HT1080 (cell line): ENCODE data around the gene BLACAT1. TPM values are rescaled to one million over a fixed set of nuclear protein-coding genes. Genes with fewer than 3 reads are reported as not detected.
"Not testable (repeated sequence)": the region's sequence is repeated elsewhere in the genome, so short reads cannot be mapped to it uniquely, and the experiment has no call there.

Experiments
- DNase-seq: peaks from one replicate; pipeline ENCODE4 v3.0.0-alpha.2; 2015; ENCODE audit warnings: low read depth
- total RNA-seq: library from RNA; depleted of rRNA; stranded (reverse); fragments of >200 nt; shearing (Covaris generic); gene quantifications from 2 replicates; pipeline ENCODE4 v1.2.3, GENCODE V29; 2014

Gene BLACAT1
- total RNA-seq, 1 experiment from 2014 or later, result 0.19 TPM

DNA sequence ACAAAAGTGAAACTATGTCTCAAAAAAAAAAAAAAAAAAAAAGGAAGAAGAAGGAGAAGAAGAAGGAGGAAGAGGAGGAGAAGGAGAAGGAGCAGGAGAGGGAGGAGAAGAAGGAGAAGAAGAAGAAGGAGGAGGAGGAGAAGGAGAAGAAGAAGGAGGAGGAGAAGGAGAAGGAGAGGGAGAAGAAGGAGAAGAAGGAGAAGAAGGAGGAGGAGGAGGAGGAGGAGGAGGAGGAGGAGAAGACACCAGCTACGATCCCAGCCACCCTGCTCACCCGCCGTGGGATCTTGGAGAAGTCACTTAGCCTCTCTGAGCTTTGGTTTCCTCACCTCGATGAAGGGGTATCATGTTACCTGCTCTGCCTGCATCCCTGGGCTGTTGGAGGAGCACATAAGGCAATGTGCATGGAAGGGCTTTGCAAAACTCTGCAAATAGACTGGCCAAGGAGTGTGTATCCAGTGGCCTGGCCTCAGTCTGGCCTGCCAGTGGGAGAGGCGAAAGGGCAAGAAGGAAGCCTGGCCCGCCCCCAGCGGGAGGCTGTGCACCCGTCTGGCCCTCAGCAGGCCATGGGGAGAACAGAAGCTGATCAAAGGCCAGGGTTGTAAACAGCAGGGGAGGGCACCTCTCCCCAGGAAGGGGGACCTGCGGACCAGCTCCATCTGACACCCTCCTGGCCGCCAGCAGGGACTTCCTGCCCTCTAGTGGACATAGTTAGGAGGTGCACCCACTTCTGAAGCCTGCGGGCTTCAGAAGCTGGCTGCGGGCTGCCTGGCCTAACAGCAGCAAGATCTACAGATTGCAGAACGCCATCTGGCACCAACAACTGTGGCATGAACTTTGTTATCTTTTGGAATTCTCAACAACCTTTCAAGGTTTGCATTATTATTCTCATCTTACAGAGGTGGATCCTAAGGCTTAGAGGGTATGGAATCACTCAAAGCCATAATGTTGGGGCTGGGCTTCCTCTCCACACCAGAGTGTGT, 29.4 kb upstream of the BLACAT1 start:
- peak; percentile 73 for DNase-seq

DNA sequence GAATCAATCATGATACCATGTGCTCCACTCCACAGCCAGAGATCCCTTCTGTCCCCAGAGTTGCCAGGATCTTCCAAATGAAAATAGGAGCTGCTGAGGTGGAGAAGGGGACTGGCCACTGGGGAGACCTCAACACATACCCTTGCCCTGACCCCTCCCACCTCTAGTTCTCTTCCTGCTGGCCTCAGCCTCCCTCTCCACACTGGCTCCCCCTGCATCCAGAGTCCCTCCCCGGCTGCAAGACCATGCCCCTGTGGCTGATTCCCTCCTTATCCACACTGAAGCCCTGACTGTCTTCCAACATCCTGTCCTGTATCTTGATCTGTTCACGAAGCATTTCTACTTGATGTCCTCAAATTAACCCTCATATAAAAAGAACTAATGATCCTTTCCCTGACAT, 27.5 kb upstream of the BLACAT1 start:
- no peak for DNase-seq

- not testable (repeated sequence) for DNase-seq
Observed at GRCh38 chr1:205482587-205482986, 26.7 kb upstream of the BLACAT1 start.

DNA sequence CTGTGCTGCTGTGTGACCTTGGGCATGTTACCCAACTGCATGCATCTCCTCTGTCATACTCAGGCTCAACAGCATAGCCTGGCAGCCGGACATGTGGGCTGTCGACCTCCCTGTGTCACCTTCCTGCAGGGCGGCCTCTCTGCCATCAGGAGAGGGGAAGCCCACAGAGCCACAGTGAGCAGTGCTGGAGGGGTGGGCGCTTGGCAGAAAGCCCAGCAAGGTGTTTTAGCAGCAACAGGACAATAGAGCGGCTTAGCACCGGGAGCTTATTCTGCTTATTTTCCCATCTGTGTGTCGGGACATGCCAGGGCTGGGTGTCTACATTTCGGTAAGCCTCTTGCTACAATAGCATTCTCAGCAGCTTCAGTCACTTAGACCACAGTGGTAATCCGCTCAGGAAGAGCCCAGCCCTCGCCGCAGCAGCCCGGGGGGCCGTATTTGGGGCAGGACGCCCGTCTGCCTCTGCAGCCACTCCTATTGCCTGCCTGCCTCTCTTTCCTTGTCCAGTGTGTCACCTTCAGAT, 25.8 kb upstream of the BLACAT1 start:
- no peak for DNase-seq

DNA sequence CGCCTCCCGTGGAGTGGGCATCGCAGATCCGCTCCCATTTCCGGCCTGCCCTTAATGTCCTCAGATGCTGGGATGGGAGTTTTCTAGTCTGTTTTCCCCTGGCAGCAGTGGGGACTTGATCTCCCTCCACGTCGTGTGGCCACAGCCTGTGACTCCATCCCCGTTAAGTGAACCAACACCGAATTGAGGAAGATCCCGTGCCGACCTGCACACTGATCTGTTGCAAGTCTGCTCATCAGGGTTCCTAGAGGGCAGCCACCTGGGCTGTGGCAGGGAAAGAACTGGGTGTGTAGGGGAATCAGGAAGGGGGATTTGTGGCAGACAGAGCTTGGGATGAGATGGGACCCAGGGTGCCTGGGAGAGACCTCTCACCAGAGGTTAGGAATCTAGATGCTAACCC, 25.4 kb upstream of the BLACAT1 start:
- no peak for DNase-seq

- DNase-seq, result no peak
Observed at GRCh38 chr1:205480349-205480985, 24.6 kb upstream of the BLACAT1 start.

- DNase-seq, result not testable (repeated sequence)
Observed at GRCh38 chr1:205478985-205479384, 23.1 kb upstream of the BLACAT1 start.

- peak; percentile 79 for DNase-seq
Observed at GRCh38 chr1:205477759-205478247, 22.0 kb upstream of the BLACAT1 start.

- DNase-seq, result no peak
Observed at GRCh38 chr1:205477121-205477758, 21.4 kb upstream of the BLACAT1 start.

- no peak for DNase-seq
Observed at GRCh38 chr1:205476648-205477047, 20.8 kb upstream of the BLACAT1 start.

- no peak for DNase-seq
Observed at GRCh38 chr1:205475855-205476254, 20.0 kb upstream of the BLACAT1 start.

- no peak for DNase-seq
Observed at GRCh38 chr1:205474571-205474970, 18.7 kb upstream of the BLACAT1 start.

DNA sequence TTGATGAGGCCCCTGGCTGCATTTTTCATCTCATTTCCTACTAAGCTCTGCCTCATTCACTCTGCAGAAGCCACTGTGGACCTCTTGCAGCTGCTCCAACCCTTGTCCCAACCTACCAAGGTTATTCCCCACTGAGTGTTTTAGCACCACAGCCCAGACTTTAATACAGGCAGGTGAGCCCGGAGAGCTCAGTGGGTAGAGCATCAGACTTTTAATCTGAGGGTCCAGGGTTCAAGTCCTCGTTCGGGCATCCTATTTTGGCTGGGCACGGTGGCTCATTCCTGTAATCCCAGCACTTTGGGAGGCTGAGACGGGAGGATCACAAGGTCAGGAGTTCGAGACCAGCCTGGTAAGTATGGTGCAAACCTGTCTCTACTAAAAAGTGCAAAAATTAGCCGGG, 18.1 kb upstream of the BLACAT1 start:
- no peak for DNase-seq

- DNase-seq, result no peak
Observed at GRCh38 chr1:205473475-205473874, 17.6 kb upstream of the BLACAT1 start.

DNA sequence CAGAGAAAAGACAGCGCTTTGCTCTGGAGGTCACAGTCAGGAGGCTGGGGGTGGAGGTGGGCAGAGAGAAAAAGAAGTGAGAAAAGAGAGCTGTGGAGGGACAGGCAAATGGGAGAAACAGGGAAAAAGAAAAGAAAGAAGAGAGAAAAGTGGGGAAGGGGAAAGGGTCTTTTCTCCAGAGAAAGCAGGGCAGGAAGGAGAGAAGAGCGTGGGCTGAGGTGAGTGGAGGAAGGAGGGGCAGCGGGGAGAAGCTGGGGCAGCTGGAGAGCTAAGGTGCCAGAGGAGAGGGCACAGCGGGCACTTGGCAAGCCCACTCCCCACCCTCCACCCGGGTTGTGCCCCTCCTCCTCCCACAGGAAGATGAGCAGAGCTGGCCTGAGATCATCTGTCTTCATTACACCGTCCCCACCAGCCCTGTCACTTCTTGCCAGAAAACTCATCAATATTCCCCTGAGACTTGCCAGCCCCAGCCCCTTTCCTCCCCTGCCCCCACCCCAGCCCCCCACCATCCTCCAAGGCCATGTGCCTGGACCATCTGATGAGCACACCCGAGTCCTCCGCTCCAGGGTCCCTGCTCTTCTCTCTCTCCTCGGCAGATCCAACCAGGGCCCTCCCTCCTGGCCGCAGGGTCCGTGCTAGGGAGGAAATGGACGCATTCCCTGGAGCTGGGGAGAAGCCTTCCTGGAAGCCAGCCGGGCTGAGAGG, 17.0 kb upstream of the BLACAT1 start:
- no peak for DNase-seq

DNA sequence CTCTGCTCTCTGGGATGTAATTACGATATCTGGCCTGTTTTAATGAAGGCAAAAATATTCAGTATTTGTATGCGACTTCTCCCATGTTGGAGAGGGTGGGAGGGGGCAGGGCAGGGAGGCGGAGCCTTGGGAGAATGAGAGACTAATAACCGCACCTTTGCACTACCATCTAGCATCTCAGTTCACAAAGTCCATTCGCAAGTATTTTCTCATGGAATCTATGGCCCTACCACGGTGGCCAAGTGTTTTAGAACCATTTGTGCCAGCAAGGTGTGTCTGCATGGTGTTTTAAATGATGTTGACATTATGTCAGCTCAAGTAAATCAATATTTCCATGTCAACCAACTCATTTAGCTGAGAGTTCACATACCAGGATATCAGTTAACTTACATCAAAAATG, 14.3 kb upstream of the BLACAT1 start:
- DNase-seq, result no peak

GRCh38 chr1:205466595-205467220, 10.9 kb upstream of the BLACAT1 start:
- no peak for DNase-seq

- DNase-seq, result no peak
Observed at GRCh38 chr1:205465392-205465791, 9.5 kb upstream of the BLACAT1 start.

DNA sequence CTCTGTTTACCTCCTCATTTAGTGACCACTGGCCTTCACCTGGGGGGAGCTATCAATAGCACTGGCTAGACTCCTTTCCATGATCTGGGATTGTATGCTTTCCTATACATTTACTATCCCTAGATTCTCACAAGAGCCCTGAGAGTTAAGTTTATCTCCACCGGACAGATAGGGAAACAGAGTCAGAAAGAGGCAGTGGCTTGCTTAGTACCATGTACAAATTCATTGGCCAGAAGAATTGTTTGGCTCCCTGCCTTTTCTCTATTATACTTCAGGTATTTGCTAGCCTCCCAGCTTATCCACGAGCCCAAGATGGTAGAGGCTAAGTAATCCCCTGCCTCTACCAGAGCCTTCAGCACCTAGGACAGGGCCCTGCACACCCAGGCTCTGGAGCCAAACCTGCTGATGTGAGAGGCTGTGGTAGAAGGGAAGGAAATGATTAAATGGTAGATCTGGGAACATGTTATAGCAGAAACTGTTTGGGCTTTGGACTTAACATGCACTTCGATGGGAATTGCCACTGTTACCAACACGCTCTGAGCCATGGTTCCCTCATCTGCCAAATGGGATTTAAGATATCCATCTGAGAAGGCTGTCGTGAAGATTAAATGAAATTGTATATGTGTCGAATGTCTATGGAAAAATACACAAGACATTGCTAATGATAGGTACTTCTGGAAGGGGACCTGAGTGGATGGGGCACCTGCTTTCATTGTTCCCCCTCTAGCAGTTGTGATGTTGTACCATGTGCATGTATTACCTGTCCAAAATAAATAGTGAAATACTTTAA, 3.1 kb upstream of the BLACAT1 start:
- peak; percentile 56 for DNase-seq
